GM12875 (cell line): ENCODE results near the gene NAT10.

ENCODE experiments used
- H3K4me3 ChIP-seq: one replicate; pipeline ENCODE4 v1.5.1; 2011; ENCODE audit warnings: low read depth, low read length, control low read depth
- CTCF ChIP-seq: IDR thresholded peaks from 2 replicates; pipeline ENCODE4 v1.5.1; 2011; ENCODE audit warnings: low read depth, mild to moderate bottlenecking, control low read depth, inconsistent platforms, low read length, moderate library complexity, borderline replicate concordance; ENCODE audit not compliant: insufficient read depth

The NAT10 gene

GRCh38 chr11:34114014-34114413, 8.6 kb downstream of the NAT10 start:
- TF ChIP-seq CTCF, result no peak
- no peak overlapping the region for H3K4me3 ChIP-seq

GRCh38 chr11:34114471-34114870, 9.0 kb downstream of the NAT10 start:
- no peak overlapping the region for H3K4me3 ChIP-seq
- TF ChIP-seq CTCF, result no peak

GRCh38 chr11:34120651-34121050, 15.2 kb downstream of the NAT10 start:
- no peak for TF ChIP-seq CTCF
- no peak overlapping the region for H3K4me3 ChIP-seq

- H3K4me3 ChIP-seq, result no peak overlapping the region
- no peak for TF ChIP-seq CTCF
Observed at GRCh38 chr11:34124885-34125668, 19.6 kb downstream of the NAT10 start.

GRCh38 chr11:34126959-34127848, 21.8 kb downstream of the NAT10 start:
- no peak for TF ChIP-seq CTCF

GRCh38 chr11:34128824-34129223, 23.4 kb downstream of the NAT10 start:
- no peak for TF ChIP-seq CTCF
- H3K4me3 ChIP-seq, result no peak overlapping the region

More at GRCh38 chr11:34126959-34127848, 21.8 kb downstream of the NAT10 start:
- no peak overlapping the region for H3K4me3 ChIP-seq
